Stomach (tissue), 9 donors: Measurements from ENCODE around the gene CNN2. TPM values are rescaled to one million over a fixed set of nuclear protein-coding genes. Genes with fewer than 3 reads are reported as not detected.
A peak's percentile ranks its signal among the peaks of the same experiment; 100 is the strongest.

Experiments
- DNase-seq, 2 donors: peaks; one replicate each; pipeline versions ENCODE4 v3.0.0 to v3.0.0-alpha.2; 2013 to 2019
- H3K27ac ChIP-seq, 5 donors: fragments of 200-600 bp in 4 of 5; sonication (generic) in 4 of 5; one replicate each; pipeline ENCODE4 v1.5.1; 2013 to 2019; ENCODE audit warnings: mild to moderate bottlenecking in 1 of 5, moderate library complexity in 1 of 5
- H3K27me3 ChIP-seq, 3 donors: fragments of 200-600 bp; sonication (generic); one replicate each; pipeline ENCODE4 v1.5.1; 2017 to 2019; ENCODE audit warnings: mixed run types in 1 of 3
- H3K36me3 ChIP-seq, 4 donors: fragments of 200-600 bp; sonication (generic); 1 replicate in 3 of 4; 2 replicates in 1 of 4; pipeline ENCODE4 v1.5.1; 2016 to 2019
- H3K4me1 ChIP-seq, 4 donors: fragments of 200-600 bp; sonication (generic); one replicate each; pipeline ENCODE4 v1.5.1; 2016 to 2019
- H3K4me3 ChIP-seq, 4 donors: fragments of 200-600 bp; sonication (generic) in 3 of 4; one replicate each; pipeline ENCODE4 v1.5.1; 2016 to 2019; ENCODE audit warnings: mild to moderate bottlenecking in 1 of 4
- H3K9me3 ChIP-seq, 4 donors: fragments of 200-600 bp; sonication (generic); one replicate each; pipeline ENCODE4 v1.5.1; 2016 to 2019
- EP300 ChIP-seq: sonication (generic); formaldehyde crosslinking; IDR thresholded peaks from one replicate; pipeline ENCODE4 v1.6.1; 2017; ENCODE audit warnings: antibody characterized with exemption
- POLR2A ChIP-seq, 4 donors: fragments of 450-650 bp; IDR thresholded peaks; one replicate each; pipeline ENCODE4 v1.6.1; 2016; ENCODE audit warnings: antibody characterized with exemption in 4 of 4, control low read depth in 2 of 4, mild to moderate bottlenecking in 1 of 4, moderate library complexity in 1 of 4
- POLR2AphosphoS5 ChIP-seq, 3 donors: sonication (generic); formaldehyde crosslinking; IDR thresholded peaks; one replicate each; pipeline ENCODE4 v1.6.1; 2016; ENCODE audit warnings: antibody characterized with exemption in 3 of 3
- WGBS, 5 donors: extraction: QIAGEN DNeasy Blood & Tissue Kit in 3 of 5; methylation state at CpG; one replicate each; pipeline versions ENCODE4 v1.1.5 to v1.1.7; 2013 to 2018; 5-methylcytosine and 5-hydroxymethylcytosine counted together
- intact Hi-C: fragments of 100-400 bp; cut with DNase I; formaldehyde crosslinking; loops from one replicate; pipeline ENCODE4 v1.15.1; 2023; ENCODE audit warnings: low total_unique reads
- polyA plus RNA-seq, 3 donors: library from polyadenylated mRNA; stranded (reverse); fragments of 200-250 nt; gene quantifications; one replicate each; pipeline ENCODE4 v1.2.3, GENCODE V29; 2013
- total RNA-seq, 5 donors: library from RNA; depleted of rRNA; stranded (reverse); fragments of >200 nt; gene quantifications; one replicate each; pipeline versions ENCODE4 v1.1.0 to v1.2.3, GENCODE V29; 2014 to 2016
- TF ChIP-seq, protein P1 (sequence below), 7 experiments: fragments of 450-650 bp in 4 of 7; fragments of 200-600 bp in 3 of 7; sonication (generic) in 3 of 7; IDR thresholded peaks; one replicate each; pipeline ENCODE4 v1.5.1; 2016 to 2019; ENCODE audit warnings: antibody characterized with exemption in 7 of 7, control low read depth in 2 of 7, mild to moderate bottlenecking in 1 of 7
- donor health status: healthy with polysubstance abuse.
- donor health status: Bipolar disorder and iron deficiency.
- donor health status: healthy.

The CNN2 gene
- total and polyA plus RNA-seq, 8 donors, result 7.0 to 98.5 (median 81.4) TPM

GRCh38 chr19:1046836-1047695 lies 20.7 kb downstream of the CNN2 start:
- Histone ChIP-seq H3K27ac (no peak overlapping the region), H3K36me3 (peaks cover 0 to 27% (median 0%) of the 10 kb centered on the region in 4 donors), H3K4me1 (peaks cover 0 to 18% (median 10%) of the 10 kb centered on the region in 4 donors), H3K4me3 (no peak overlapping the region), H3K27me3 (peaks cover 0 to 8% (median 0%) of the 10 kb centered on the region in 3 donors), H3K9me3 (no peaks in the 10 kb centered on the region)
- TF ChIP-seq, protein P1, sequence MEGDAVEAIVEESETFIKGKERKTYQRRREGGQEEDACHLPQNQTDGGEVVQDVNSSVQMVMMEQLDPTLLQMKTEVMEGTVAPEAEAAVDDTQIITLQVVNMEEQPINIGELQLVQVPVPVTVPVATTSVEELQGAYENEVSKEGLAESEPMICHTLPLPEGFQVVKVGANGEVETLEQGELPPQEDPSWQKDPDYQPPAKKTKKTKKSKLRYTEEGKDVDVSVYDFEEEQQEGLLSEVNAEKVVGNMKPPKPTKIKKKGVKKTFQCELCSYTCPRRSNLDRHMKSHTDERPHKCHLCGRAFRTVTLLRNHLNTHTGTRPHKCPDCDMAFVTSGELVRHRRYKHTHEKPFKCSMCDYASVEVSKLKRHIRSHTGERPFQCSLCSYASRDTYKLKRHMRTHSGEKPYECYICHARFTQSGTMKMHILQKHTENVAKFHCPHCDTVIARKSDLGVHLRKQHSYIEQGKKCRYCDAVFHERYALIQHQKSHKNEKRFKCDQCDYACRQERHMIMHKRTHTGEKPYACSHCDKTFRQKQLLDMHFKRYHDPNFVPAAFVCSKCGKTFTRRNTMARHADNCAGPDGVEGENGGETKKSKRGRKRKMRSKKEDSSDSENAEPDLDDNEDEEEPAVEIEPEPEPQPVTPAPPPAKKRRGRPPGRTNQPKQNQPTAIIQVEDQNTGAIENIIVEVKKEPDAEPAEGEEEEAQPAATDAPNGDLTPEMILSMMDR (IDR thresholded peaks at IDR 0.05), result no peak
- TF ChIP-seq POLR2A (IDR thresholded peaks at IDR 0.05) (no peak), POLR2AphosphoS5 (IDR thresholded peaks at IDR 0.05) (no peak), EP300 (no peak)
- WGBS, 5 donors, result 82 to 92% (median 92%) methylated on average over 48 to 77 of the region's 77 CpGs
- intact Hi-C loops, result loop anchor here (10.0 kb wide), 1 partner anchor 48 kb away; the partner anchor contains the start of gene POLR2E
- peak in 1 of 2 donors; percentile 13 for DNase-seq

- 81 to 89% (median 84%) methylated on average over 12 to 20 of the region's 20 CpGs for WGBS, 5 donors
- DNase-seq, result peak in 1 of 2 donors; percentile 20
Observed at GRCh38 chr19:1047696-1048147, 21.3 kb downstream of the CNN2 start.

DNA sequence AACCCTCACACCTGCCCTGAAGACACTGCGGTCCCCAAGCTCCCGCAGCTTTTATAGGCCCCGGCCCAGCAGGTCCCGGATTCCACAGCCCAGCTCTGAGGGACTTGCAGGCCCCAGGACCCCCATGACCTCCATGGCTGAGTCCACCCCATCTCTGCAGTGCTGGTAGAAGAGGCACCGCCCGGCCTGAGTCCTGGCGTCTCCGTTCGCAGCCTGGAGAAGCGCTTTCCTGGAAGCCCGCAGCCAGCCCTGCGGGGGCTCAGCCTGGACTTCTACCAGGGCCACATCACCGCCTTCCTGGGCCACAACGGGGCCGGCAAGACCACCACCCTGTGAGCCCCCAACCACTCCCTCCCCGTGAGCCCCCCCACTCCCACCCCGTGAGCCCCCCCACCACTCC lies 22.7 kb downstream of the CNN2 start:
- intact Hi-C loops, result loop anchor here (10.0 kb wide), 1 partner anchor 46 kb away; the partner anchor contains the start of gene POLR2E

More at GRCh38 chr19:1047696-1048147, 21.3 kb downstream of the CNN2 start:
- Histone ChIP-seq H3K27me3 (peaks cover 0 to 3% (median 0%) of the 10 kb centered on the region in 3 donors), H3K4me1 (peaks cover 0 to 12% (median 4%) of the 10 kb centered on the region in 4 donors), H3K9me3 (no peaks in the 10 kb centered on the region), H3K4me3 (no peak overlapping the region), H3K27ac (no peak overlapping the region), H3K36me3 (peaks cover 0 to 26% (median 0%) of the 10 kb centered on the region in 4 donors)
- intact Hi-C loops, result loop anchor here (10.0 kb wide), 1 partner anchor 47 kb away; the partner anchor contains the start of gene POLR2E
- TF ChIP-seq POLR2A (IDR thresholded peaks at IDR 0.05) (no peak), EP300 (no peak), POLR2AphosphoS5 (IDR thresholded peaks at IDR 0.05) (no peak)
- TF ChIP-seq, protein P1 (IDR thresholded peaks at IDR 0.05), result no peak

DNA sequence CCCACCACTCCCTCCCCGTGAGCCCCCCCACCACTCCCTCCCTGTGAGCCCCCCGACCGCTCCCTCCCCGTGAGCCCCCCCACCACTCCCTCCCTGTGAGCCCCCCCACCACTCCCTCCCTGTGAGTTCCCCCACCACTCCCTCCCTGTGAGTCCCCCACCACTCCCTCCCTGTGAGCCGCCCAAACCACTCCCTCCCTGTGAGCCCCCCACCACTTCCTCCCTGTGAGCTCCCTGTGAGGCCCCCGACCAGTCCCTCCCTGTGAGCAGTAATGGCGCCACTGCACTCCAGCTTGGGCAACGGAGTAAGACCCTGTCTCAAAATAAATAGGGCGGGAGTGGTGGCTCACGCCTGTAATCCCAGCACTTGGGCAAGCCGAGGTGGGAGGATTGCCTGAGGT lies 23.4 kb downstream of the CNN2 start:
- peak in 1 of 2 donors; percentile 53 for DNase-seq
- Histone ChIP-seq H3K4me1 (peaks cover 0 to 8% (median 0%) of the 10 kb centered on the region in 4 donors), H3K36me3 (peaks cover 0 to 25% (median 0%) of the 10 kb centered on the region in 4 donors), H3K27me3 (no peaks in the 10 kb centered on the region), H3K4me3 (no peak overlapping the region), H3K27ac (no peak overlapping the region), H3K9me3 (no peaks in the 10 kb centered on the region)
- intact Hi-C loops, result loop anchor here (10.0 kb wide), 1 partner anchor 45 kb away; the partner anchor contains the start of gene POLR2E
- 60 to 77% (median 65%) methylated on average over 3 to 11 of the region's 11 CpGs for WGBS, 5 donors
- no peak for TF ChIP-seq POLR2A (IDR thresholded peaks at IDR 0.05)
- TF ChIP-seq EP300, result no peak
- no peak for TF ChIP-seq POLR2AphosphoS5 (IDR thresholded peaks at IDR 0.05)
- TF ChIP-seq, protein P1 (IDR thresholded peaks at IDR 0.05), result no peak

More for the DNA sequence above, 22.7 kb downstream of the CNN2 start:
- TF ChIP-seq, protein P1 (IDR thresholded peaks at IDR 0.05), result no peak
- WGBS, 5 donors, result 90 to 96% (median 94%) methylated on average over 7 to 17 of the region's 17 CpGs
- H3K4me1 ChIP-seq, result peaks cover 0 to 8% (median 0%) of the 10 kb centered on the region in 4 donors
- no peak for DNase-seq
- H3K4me3 ChIP-seq, result no peak overlapping the region
- no peaks in the 10 kb centered on the region for H3K9me3 ChIP-seq
- peaks cover 0 to 23% (median 0%) of the 10 kb centered on the region in 4 donors for H3K36me3 ChIP-seq
- no peaks in the 10 kb centered on the region for H3K27me3 ChIP-seq
- no peak overlapping the region for H3K27ac ChIP-seq
